Measurements from ENCODE around the gene FARS2.

Gene FARS2

GRCh38 chr6:5514353-5514752 lies 253.0 kb downstream of the FARS2 start:
- no peak for DNase-seq

- no peak for DNase-seq
These were observed 253.9 kb downstream of the FARS2 start for GRCh38 chr6:5515200-5515599.

GRCh38 chr6:5516036-5516435 lies 254.7 kb downstream of the FARS2 start:
- no peak for DNase-seq

- no peak for DNase-seq
These were observed 256.5 kb downstream of the FARS2 start for GRCh38 chr6:5517796-5518195.

- no peak for DNase-seq
These were observed 257.7 kb downstream of the FARS2 start for GRCh38 chr6:5518936-5519491.

- DNase-seq = no peak
These were observed 259.5 kb downstream of the FARS2 start for GRCh38 chr6:5520796-5521195.

GRCh38 chr6:5521322-5521721 lies 260.0 kb downstream of the FARS2 start:
- no peak for DNase-seq

GRCh38 chr6:5522147-5522546 lies 260.8 kb downstream of the FARS2 start:
- DNase-seq = no peak

- no peak for DNase-seq
These were observed 262.8 kb downstream of the FARS2 start for GRCh38 chr6:5524110-5524509.

- DNase-seq = no peak
These were observed 263.9 kb downstream of the FARS2 start for GRCh38 chr6:5525209-5525608.

- DNase-seq = no peak
These were observed 267.7 kb downstream of the FARS2 start for GRCh38 chr6:5529015-5529414.

GRCh38 chr6:5529733-5530132 lies 268.4 kb downstream of the FARS2 start:
- DNase-seq = no peak

- DNase-seq = no peak
These were observed 269.8 kb downstream of the FARS2 start for GRCh38 chr6:5531161-5531560.

GRCh38 chr6:5531853-5532375 lies 270.6 kb downstream of the FARS2 start:
- no peak for DNase-seq

- DNase-seq = no peak
These were observed 271.6 kb downstream of the FARS2 start for GRCh38 chr6:5532941-5533340.

- DNase-seq = no peak
These were observed 273.3 kb downstream of the FARS2 start for GRCh38 chr6:5534643-5535042.

GRCh38 chr6:5536644-5537043 lies 275.3 kb downstream of the FARS2 start:
- no peak for DNase-seq

GRCh38 chr6:5537132-5537531 lies 275.8 kb downstream of the FARS2 start:
- DNase-seq = no peak

GRCh38 chr6:5537967-5538366 lies 276.7 kb downstream of the FARS2 start:
- no peak for DNase-seq

- no peak for DNase-seq
These were observed 279.1 kb downstream of the FARS2 start for GRCh38 chr6:5540370-5540769.

GRCh38 chr6:5541025-5541424 lies 279.7 kb downstream of the FARS2 start:
- no peak for DNase-seq

- DNase-seq = no peak
These were observed 280.6 kb downstream of the FARS2 start for GRCh38 chr6:5541751-5542432.

- no peak for DNase-seq
These were observed 286.2 kb downstream of the FARS2 start for GRCh38 chr6:5547556-5547955.

- no peak for DNase-seq
These were observed 289.3 kb downstream of the FARS2 start for GRCh38 chr6:5550631-5551030.

GRCh38 chr6:5552243-5552642 lies 290.9 kb downstream of the FARS2 start:
- DNase-seq = no peak
